22Rv1 (cell line): ENCODE measurements around the gene WFDC6.

Experiments used
- ZFX ChIP-seq: fragments of 450-650 bp; IDR thresholded peaks from 2 replicates; pipeline ENCODE4 v1.6.1; 2017; ENCODE audit warnings: antibody characterized with exemption, borderline replicate concordance
- TF ChIP-seq, protein P1 (sequence below): fragments of 450-650 bp; IDR thresholded peaks from 2 replicates; pipeline ENCODE4 v1.5.1; 2017; ENCODE audit warnings: mild to moderate bottlenecking

DNA sequence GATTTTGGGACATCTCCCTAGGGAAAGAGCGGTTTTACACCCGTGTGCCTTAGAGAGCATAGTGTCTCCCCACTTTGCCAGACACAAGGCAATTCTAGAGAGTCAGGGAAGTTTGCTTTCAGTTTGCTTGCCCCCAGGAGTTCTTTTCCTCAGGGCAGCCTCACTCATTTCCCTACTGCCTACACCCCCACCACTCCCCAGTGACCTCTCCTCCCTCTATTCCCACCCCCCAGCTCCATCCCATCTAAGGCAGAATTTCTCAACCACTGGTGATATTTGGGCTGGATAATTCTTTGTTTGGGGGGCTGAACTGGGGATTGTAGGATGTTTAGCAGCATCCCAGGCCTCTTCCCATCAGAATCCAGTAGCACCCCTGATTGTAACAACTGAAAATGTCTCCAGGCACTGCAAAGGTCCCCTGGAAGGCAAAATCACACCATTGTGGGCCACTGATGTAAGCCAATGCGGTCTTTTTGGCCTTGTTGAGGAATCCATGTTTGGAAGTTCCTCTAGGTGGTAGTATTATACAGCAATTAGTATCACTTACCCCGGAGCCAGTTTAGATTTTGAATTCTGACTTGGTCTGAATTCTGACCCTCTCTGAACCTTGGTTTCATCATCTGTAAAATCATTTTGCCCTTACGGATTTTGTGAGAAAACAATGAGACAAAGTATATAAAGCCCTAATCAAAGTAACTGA lies 6.6 kb upstream of the WFDC6 start:
- TF ChIP-seq, protein P1, sequence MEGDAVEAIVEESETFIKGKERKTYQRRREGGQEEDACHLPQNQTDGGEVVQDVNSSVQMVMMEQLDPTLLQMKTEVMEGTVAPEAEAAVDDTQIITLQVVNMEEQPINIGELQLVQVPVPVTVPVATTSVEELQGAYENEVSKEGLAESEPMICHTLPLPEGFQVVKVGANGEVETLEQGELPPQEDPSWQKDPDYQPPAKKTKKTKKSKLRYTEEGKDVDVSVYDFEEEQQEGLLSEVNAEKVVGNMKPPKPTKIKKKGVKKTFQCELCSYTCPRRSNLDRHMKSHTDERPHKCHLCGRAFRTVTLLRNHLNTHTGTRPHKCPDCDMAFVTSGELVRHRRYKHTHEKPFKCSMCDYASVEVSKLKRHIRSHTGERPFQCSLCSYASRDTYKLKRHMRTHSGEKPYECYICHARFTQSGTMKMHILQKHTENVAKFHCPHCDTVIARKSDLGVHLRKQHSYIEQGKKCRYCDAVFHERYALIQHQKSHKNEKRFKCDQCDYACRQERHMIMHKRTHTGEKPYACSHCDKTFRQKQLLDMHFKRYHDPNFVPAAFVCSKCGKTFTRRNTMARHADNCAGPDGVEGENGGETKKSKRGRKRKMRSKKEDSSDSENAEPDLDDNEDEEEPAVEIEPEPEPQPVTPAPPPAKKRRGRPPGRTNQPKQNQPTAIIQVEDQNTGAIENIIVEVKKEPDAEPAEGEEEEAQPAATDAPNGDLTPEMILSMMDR = peak; percentile 31
- TF ChIP-seq ZFX = no peak
